Suprapubic skin (tissue), 4 donors: ENCODE measurements around the gene SRPK3. TPM values are rescaled to one million over a fixed set of nuclear protein-coding genes. Genes with fewer than 3 reads are reported as not detected.

Experiments
- DNase-seq, 2 donors: peaks; one replicate each; pipeline ENCODE4 v3.0.0-alpha.2; 2019; ENCODE audit warnings: low spot score in 2 of 2
- H3K27ac ChIP-seq: fragments of 200-600 bp; sonication (generic); one replicate; pipeline ENCODE4 v1.5.1; 2019
- H3K27me3 ChIP-seq: fragments of 200-600 bp; sonication (generic); one replicate; pipeline ENCODE4 v1.5.1; 2019
- H3K36me3 ChIP-seq: fragments of 200-600 bp; sonication (generic); one replicate; pipeline ENCODE4 v1.5.1; 2019
- H3K4me1 ChIP-seq: fragments of 200-600 bp; sonication (generic); one replicate; pipeline ENCODE4 v1.5.1; 2019
- H3K4me3 ChIP-seq: fragments of 200-600 bp; sonication (generic); one replicate; pipeline ENCODE4 v1.5.1; 2019; ENCODE audit warnings: mild to moderate bottlenecking
- H3K9me3 ChIP-seq: fragments of 200-600 bp; sonication (generic); one replicate; pipeline ENCODE4 v1.5.1; 2019
- CTCF ChIP-seq, 2 donors: fragments of 200-600 bp in 1 of 2; fragments of 450-650 bp in 1 of 2; sonication (generic) in 1 of 2; IDR thresholded peaks; one replicate each; pipeline ENCODE4 v1.5.1; 2016 to 2019; ENCODE audit warnings: antibody characterized with exemption in 2 of 2, mild to moderate bottlenecking in 1 of 2, moderate library complexity in 1 of 2
- EP300 ChIP-seq: sonication (generic); formaldehyde crosslinking; IDR thresholded peaks from one replicate; pipeline ENCODE4 v1.6.1; 2017; ENCODE audit warnings: antibody characterized with exemption
- POLR2A ChIP-seq, 2 donors: fragments of 450-650 bp; IDR thresholded peaks; one replicate each; pipeline ENCODE4 v1.6.1; 2017; ENCODE audit warnings: antibody characterized with exemption in 2 of 2, mild to moderate bottlenecking in 2 of 2, moderate library complexity in 2 of 2
- POLR2AphosphoS5 ChIP-seq, 3 donors: sonication (generic); formaldehyde crosslinking; IDR thresholded peaks; one replicate each; pipeline ENCODE4 v1.6.1; 2017; ENCODE audit warnings: antibody characterized with exemption in 3 of 3
- WGBS: methylation state at CpG from one replicate; pipeline ENCODE4 v1.1.5; 2018; 5-methylcytosine and 5-hydroxymethylcytosine counted together
- total RNA-seq, 4 donors: library from RNA; depleted of rRNA; stranded (reverse); fragments of >200 nt; gene quantifications; one replicate each; pipeline ENCODE4 v1.1.0, GENCODE V29; 2016

The SRPK3 gene
- total RNA-seq, 4 donors from 2014 or later = 0.42 to 3.1 (median 1.2) TPM

- peaks cover 25% of the 10 kb centered on the region for H3K4me1 ChIP-seq
- peaks cover 17% of the 10 kb centered on the region for H3K36me3 ChIP-seq
- H3K27ac ChIP-seq = no peak overlapping the region
- H3K27me3 ChIP-seq = no peaks in the 10 kb centered on the region
- DNase-seq = no peak
- WGBS = 76% methylated on average over 12 of the region's 24 CpGs
- H3K9me3 ChIP-seq = no peaks in the 10 kb centered on the region
- no peak for TF ChIP-seq POLR2AphosphoS5 (IDR thresholded peaks at IDR 0.05)
- no peak for TF ChIP-seq CTCF (IDR thresholded peaks at IDR 0.05)
- no peak for TF ChIP-seq POLR2A (IDR thresholded peaks at IDR 0.05)
- TF ChIP-seq EP300 = no peak
- H3K4me3 ChIP-seq = no peak overlapping the region
Observed at GRCh38 chrX:153781428-153782047, 697 bp downstream of the SRPK3 start.

GRCh38 chrX:153782313-153782712, 1.5 kb downstream of the SRPK3 start:
- Histone ChIP-seq H3K27me3 (no peaks in the 10 kb centered on the region), H3K4me1 (peaks cover 25% of the 10 kb centered on the region), H3K4me3 (no peak overlapping the region), H3K27ac (no peak overlapping the region), H3K9me3 (no peaks in the 10 kb centered on the region), H3K36me3 (peaks cover 24% of the 10 kb centered on the region)
- DNase-seq = no peak
- TF ChIP-seq EP300 (no peak), CTCF (IDR thresholded peaks at IDR 0.05) (no peak), POLR2A (IDR thresholded peaks at IDR 0.05) (no peak), POLR2AphosphoS5 (IDR thresholded peaks at IDR 0.05) (no peak)
- WGBS = 28% methylated on average over 2 of the region's 11 CpGs

- H3K36me3 ChIP-seq = peaks cover 29% of the 10 kb centered on the region
- no peak for TF ChIP-seq POLR2A (IDR thresholded peaks at IDR 0.05)
- no peak for TF ChIP-seq EP300
- no peak for TF ChIP-seq POLR2AphosphoS5 (IDR thresholded peaks at IDR 0.05)
- no peak for TF ChIP-seq CTCF (IDR thresholded peaks at IDR 0.05)
- no peak overlapping the region for H3K4me3 ChIP-seq
- no peak overlapping the region for H3K27ac ChIP-seq
- H3K9me3 ChIP-seq = no peaks in the 10 kb centered on the region
- WGBS = 95% methylated on average over 12 of the region's 14 CpGs
- H3K4me1 ChIP-seq = peaks cover 25% of the 10 kb centered on the region
- no peaks in the 10 kb centered on the region for H3K27me3 ChIP-seq
- DNase-seq = no peak
Observed at GRCh38 chrX:153782871-153783270, 2.0 kb downstream of the SRPK3 start.

GRCh38 chrX:153783378-153784013, 2.7 kb downstream of the SRPK3 start:
- H3K27ac ChIP-seq = no peak overlapping the region
- peaks cover 34% of the 10 kb centered on the region for H3K36me3 ChIP-seq
- H3K9me3 ChIP-seq = no peaks in the 10 kb centered on the region
- H3K4me1 ChIP-seq = peaks cover 24% of the 10 kb centered on the region
- TF ChIP-seq EP300 = no peak
- no peak for TF ChIP-seq POLR2A (IDR thresholded peaks at IDR 0.05)
- no peak for TF ChIP-seq CTCF (IDR thresholded peaks at IDR 0.05)
- H3K27me3 ChIP-seq = no peaks in the 10 kb centered on the region
- 87% methylated on average over 20 of the region's 24 CpGs for WGBS
- H3K4me3 ChIP-seq = no peak overlapping the region
- DNase-seq = no peak

- TF ChIP-seq CTCF (IDR thresholded peaks at IDR 0.05) (no peak), POLR2AphosphoS5 (IDR thresholded peaks at IDR 0.05) (no peak), POLR2A (IDR thresholded peaks at IDR 0.05) (no peak), EP300 (no peak)
- no peak overlapping the region for H3K27ac ChIP-seq
- 88% methylated on average over 5 of the region's 27 CpGs for WGBS
- no peaks in the 10 kb centered on the region for H3K9me3 ChIP-seq
- H3K4me3 ChIP-seq = no peak overlapping the region
- DNase-seq = no peak
- no peaks in the 10 kb centered on the region for H3K27me3 ChIP-seq
- peaks cover 21% of the 10 kb centered on the region for H3K4me1 ChIP-seq
- H3K36me3 ChIP-seq = peaks cover 42% of the 10 kb centered on the region
Observed at GRCh38 chrX:153784325-153784967, 3.6 kb downstream of the SRPK3 start.
